ENCODE results near the gene CXCR5. TPM values are rescaled to one million over a fixed set of nuclear protein-coding genes. Genes with fewer than 3 reads are reported as not detected.

CXCR5 gene
- total RNA-seq, 2 donors from 2014 or later, result 0.12 to 0.39 TPM

GRCh38 chr11:118896472-118896913, 12.8 kb downstream of the CXCR5 start:
- DNase-seq (no peak), ATAC-seq (peak; percentile 3)
- intact Hi-C loops (cut with DNase I, micrococcal nuclease), result no loop called here

GRCh38 chr11:118896921-118897591, 13.4 kb downstream of the CXCR5 start:
- no peak for DNase-seq
- intact Hi-C loops (cut with DNase I, micrococcal nuclease), result no loop called here
- ATAC-seq, result no peak

- ATAC-seq (no peak), DNase-seq (no peak)
- intact Hi-C loops (cut with DNase I, micrococcal nuclease), result no loop called here
These were observed 14.1 kb downstream of the CXCR5 start for GRCh38 chr11:118897721-118898310.

GRCh38 chr11:118898400-118899295, 15.0 kb downstream of the CXCR5 start:
- ATAC-seq (no peak), DNase-seq (no peak)
- intact Hi-C loops (cut with DNase I, micrococcal nuclease), result no loop called here

GRCh38 chr11:118899296-118899688, 15.6 kb downstream of the CXCR5 start:
- intact Hi-C loops (cut with DNase I, micrococcal nuclease), result no loop called here

GRCh38 chr11:118899706-118900360, 16.1 kb downstream of the CXCR5 start:
- intact Hi-C loops (cut with DNase I, micrococcal nuclease), result loop anchor here in 1 of 2 donors (5.0 kb wide), 1 partner anchor 37 kb away; no protein-coding TSS in a partner anchor
- ATAC-seq, result no peak
- DNase-seq, result no peak

More at GRCh38 chr11:118899296-118899688, 15.6 kb downstream of the CXCR5 start:
- DNase-seq (no peak), ATAC-seq (no peak)

GRCh38 chr11:118900535-118901384, 17.1 kb downstream of the CXCR5 start:
- ATAC-seq (no peak), DNase-seq (no peak)
- intact Hi-C loops (cut with DNase I, micrococcal nuclease), result loop anchor here in 1 of 2 donors (5.0 kb wide), 1 partner anchor 37 kb away; no protein-coding TSS in a partner anchor

GRCh38 chr11:118901494-118902335, 18.0 kb downstream of the CXCR5 start:
- intact Hi-C loops (cut with DNase I, micrococcal nuclease), result loop anchor here in 1 of 2 donors (5.0 kb wide), 1 partner anchor 36 kb away; no protein-coding TSS in a partner anchor
- ATAC-seq (peak; percentile 11), DNase-seq (no peak)

GRCh38 chr11:118902336-118903203, 18.9 kb downstream of the CXCR5 start:
- intact Hi-C loops (cut with DNase I, micrococcal nuclease), result loop anchor here in 1 of 2 donors (5.0 kb wide), 1 partner anchor 35 kb away; no protein-coding TSS in a partner anchor
- no peak for ATAC-seq
- no peak for DNase-seq

- DNase-seq, result no peak
- intact Hi-C loops (cut with DNase I, micrococcal nuclease), result loop anchor here in 1 of 2 donors (5.0 kb wide), 1 partner anchor 34 kb away; no protein-coding TSS in a partner anchor
These were observed 19.7 kb downstream of the CXCR5 start for GRCh38 chr11:118903204-118904015.

GRCh38 chr11:118907051-118908042, 23.7 kb downstream of the CXCR5 start:
- ATAC-seq, result peak; percentile 74
- DNase-seq, result peak; percentile 82 to 89
- intact Hi-C loops (cut with DNase I, micrococcal nuclease), result loop anchor here in 1 of 2 donors (2.0 kb wide), 1 partner anchor 23 kb away; no protein-coding TSS in a partner anchor

More at GRCh38 chr11:118903204-118904015, 19.7 kb downstream of the CXCR5 start:
- no peak for ATAC-seq

- intact Hi-C loops (cut with DNase I, micrococcal nuclease), result no loop called here
- DNase-seq (no peak), ATAC-seq (no peak)
These were observed 24.6 kb downstream of the CXCR5 start for GRCh38 chr11:118908264-118908663.

GRCh38 chr11:118908901-118909618, 25.4 kb downstream of the CXCR5 start:
- peak; percentile 68 to 77 for DNase-seq
- intact Hi-C loops (cut with DNase I, micrococcal nuclease), result no loop called here
- no peak for ATAC-seq
